Measurements from ENCODE around the gene NUS1. TPM values are rescaled to one million over a fixed set of nuclear protein-coding genes. Genes with fewer than 3 reads are reported as not detected.

The NUS1 gene
- polyA plus RNA-seq, 2 of the 4 experiments (the other 2 are of a cell fraction): 23.0 to 24.7 TPM

- H3K4me2 ChIP-seq: peak overlapping the region; percentile 80
- TF ChIP-seq HMGXB4 (CRISPR knock-in tag; IDR thresholded peaks at IDR 0.05; ENCODE audit: borderline replicate concordance) (no peak), MAFK (IDR thresholded peaks at IDR 0.05; ENCODE audit: partially characterized antibody) (no peak), CBX2 (IDR thresholded peaks at IDR 0.05; ENCODE audit: borderline replicate concordance, low read depth) (no peak), CBX8 (IDR thresholded peaks at IDR 0.05) (no peak), HEYL (CRISPR knock-in tag; IDR thresholded peaks at IDR 0.05) (no peak), RFX5 (IDR thresholded peaks at IDR 0.05) (no peak), POLR2A (IDR thresholded peaks at IDR 0.05; ENCODE audit: low read length) (no peak), MAZ (IDR thresholded peaks at IDR 0.05; ENCODE audit: borderline replicate concordance, low read depth, low read length) (no peak), EHF (CRISPR knock-in tag; IDR thresholded peaks at IDR 0.05) (no peak), SREBF2 (IDR thresholded peaks at IDR 0.05) (no peak), CTCF (IDR thresholded peaks at IDR 0.05) (no peak), RARB (CRISPR knock-in tag; IDR thresholded peaks at IDR 0.05) (no peak), ZSCAN20 (CRISPR knock-in tag; IDR thresholded peaks at IDR 0.05) (no peak), GATA3 (IDR thresholded peaks at IDR 0.05; ENCODE audit: borderline replicate concordance) (no peak), ATOH8 (CRISPR knock-in tag; IDR thresholded peaks at IDR 0.05; ENCODE audit: low read depth) (no peak), NFE2L2 (conservative IDR thresholded peaks at IDR 0.05; ENCODE audit: low read length) (no peak), HOXB13 (CRISPR knock-in tag; IDR thresholded peaks at IDR 0.05; ENCODE audit: low read depth) (no peak), BCL3 (IDR thresholded peaks at IDR 0.05) (no peak)
- H3K9me3 ChIP-seq: no peaks in the 10 kb centered on the region
- 62% methylated on average over 5 of the region's 5 CpGs for WGBS (ENCODE audit: missing lambda C conversion rate)
- no peak for DNase-seq (ENCODE audit: low read depth in 1 of 2, low spot score in 1 of 2)
- CTCF ChIA-PET: no interaction called here
- POLR2A ChIA-PET: no interaction called here
- no peak for FAIRE-seq
- H3K27ac ChIP-seq: no peak overlapping the region
- H3K4me1 ChIP-seq: peaks cover 11% of the 10 kb centered on the region; the same call in 2 of the 3 replicates
- no peak for ATAC-seq
- H3K4me3 ChIP-seq: no peak overlapping the region
Observed at GRCh38 chr6:117677553-117678141, 2.4 kb downstream of the NUS1 start.

GRCh38 chr6:117681162-117681741 is 6.0 kb downstream of the NUS1 start:
- 83% methylated on average over 3 of the region's 3 CpGs for WGBS (ENCODE audit: missing lambda C conversion rate)

More at GRCh38 chr6:117681162-117681741, 6.0 kb downstream of the NUS1 start:
- no peak for TF ChIP-seq CHD4 (IDR thresholded peaks at IDR 0.05; ENCODE audit: borderline replicate concordance)
- no peak for TF ChIP-seq BCL3 (IDR thresholded peaks at IDR 0.05)
- TF ChIP-seq CBX2 (IDR thresholded peaks at IDR 0.05; ENCODE audit: borderline replicate concordance, low read depth): no peak
- no peak for TF ChIP-seq RAD21 (conservative IDR thresholded peaks at IDR 0.05 in 1 of 2, IDR thresholded peaks at IDR 0.05 in 1 of 2)
- TF ChIP-seq RFX5 (IDR thresholded peaks at IDR 0.05): no peak
- TF ChIP-seq CBX8 (IDR thresholded peaks at IDR 0.05): no peak
- POLR2A ChIA-PET: no interaction called here
- Histone ChIP-seq H3K4me2 (no peak overlapping the region), H3K4me3 (no peak overlapping the region), H3K9me3 (no peaks in the 10 kb centered on the region), H3K27ac (no peak overlapping the region), H3K4me1 (peaks cover 11% of the 10 kb centered on the region; the same call in 2 of the 3 replicates)
- FAIRE-seq (no peak), DNase-seq (ENCODE audit: low read depth in 1 of 2, low spot score in 1 of 2) (no peak), ATAC-seq (no peak)
- CTCF ChIA-PET: no interaction called here
